ENCODE measurements around the gene SORCS2. TPM values are rescaled to one million over a fixed set of nuclear protein-coding genes. Genes with fewer than 3 reads are reported as not detected.

Gene SORCS2
- total RNA-seq, 1 donor from 2014 or later = 29.5 TPM

DNA sequence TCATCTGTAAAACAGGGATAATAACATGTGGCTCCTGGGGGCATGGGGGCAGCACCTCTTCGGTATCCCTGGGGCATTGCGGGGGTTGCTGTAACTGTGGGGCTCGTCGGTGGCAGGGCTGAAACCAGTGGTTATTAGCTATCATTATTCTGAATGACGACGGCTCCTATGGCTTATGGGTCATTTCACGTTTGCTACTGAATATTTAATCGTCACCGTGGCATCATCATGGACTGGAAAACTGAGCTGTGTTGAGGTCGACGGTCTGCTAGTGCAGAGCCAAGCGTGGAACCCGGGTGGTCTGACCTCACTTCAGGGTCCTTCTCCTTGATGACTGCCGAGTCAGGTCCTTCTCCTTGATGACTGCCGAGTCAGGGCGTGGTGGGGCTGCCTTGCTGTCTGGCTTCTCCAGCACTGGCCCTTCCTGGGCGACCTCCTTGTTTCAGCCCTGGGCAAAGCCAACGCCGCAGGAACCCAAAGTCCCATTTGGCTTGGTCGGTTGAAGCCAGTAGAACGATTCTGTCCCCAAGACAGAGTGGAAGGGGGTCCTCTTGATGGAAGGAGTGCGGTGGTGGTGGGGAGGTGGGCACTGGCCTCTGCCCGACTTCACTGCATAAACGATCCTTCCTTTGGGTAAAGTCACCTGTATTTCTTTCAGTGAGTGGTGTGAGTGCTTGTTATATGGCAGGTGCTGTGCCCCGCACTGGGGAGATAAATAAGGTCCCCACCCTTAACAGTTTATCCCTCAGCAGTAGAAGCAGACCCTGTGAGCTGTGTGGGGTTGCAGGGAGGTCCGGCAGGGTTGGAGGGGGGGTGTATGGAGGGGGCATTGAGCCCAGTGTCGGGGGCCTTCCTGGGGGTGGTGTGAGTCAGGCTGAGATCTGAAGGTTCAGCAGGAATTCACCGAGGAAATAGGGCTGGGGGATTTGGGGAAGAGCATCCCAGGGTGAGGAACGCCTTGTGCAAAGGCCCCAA lies 201.6 kb downstream of the SORCS2 start:
- Mint-ChIP-seq H3K27ac (ENCODE audit: unreplicated experiment) (peak overlapping the region; percentile 21), H3K27me3 (ENCODE audit: unreplicated experiment) (peaks cover 19% of the 10 kb centered on the region), H3K36me3 (ENCODE audit: unreplicated experiment) (no peaks in the 10 kb centered on the region), H3K9me3 (ENCODE audit: unreplicated experiment) (peaks cover 5% of the 10 kb centered on the region), H3K4me1 (ENCODE audit: low read depth, unreplicated experiment) (peaks cover 46% of the 10 kb centered on the region), H3K4me3 (ENCODE audit: unreplicated experiment) (peak overlapping the region; percentile 64)
- no peak for DNase-seq
- TF ChIP-seq CTCF (IDR thresholded peaks at IDR 0.05; ENCODE audit: partially characterized antibody, unreplicated experiment) = no peak

DNA sequence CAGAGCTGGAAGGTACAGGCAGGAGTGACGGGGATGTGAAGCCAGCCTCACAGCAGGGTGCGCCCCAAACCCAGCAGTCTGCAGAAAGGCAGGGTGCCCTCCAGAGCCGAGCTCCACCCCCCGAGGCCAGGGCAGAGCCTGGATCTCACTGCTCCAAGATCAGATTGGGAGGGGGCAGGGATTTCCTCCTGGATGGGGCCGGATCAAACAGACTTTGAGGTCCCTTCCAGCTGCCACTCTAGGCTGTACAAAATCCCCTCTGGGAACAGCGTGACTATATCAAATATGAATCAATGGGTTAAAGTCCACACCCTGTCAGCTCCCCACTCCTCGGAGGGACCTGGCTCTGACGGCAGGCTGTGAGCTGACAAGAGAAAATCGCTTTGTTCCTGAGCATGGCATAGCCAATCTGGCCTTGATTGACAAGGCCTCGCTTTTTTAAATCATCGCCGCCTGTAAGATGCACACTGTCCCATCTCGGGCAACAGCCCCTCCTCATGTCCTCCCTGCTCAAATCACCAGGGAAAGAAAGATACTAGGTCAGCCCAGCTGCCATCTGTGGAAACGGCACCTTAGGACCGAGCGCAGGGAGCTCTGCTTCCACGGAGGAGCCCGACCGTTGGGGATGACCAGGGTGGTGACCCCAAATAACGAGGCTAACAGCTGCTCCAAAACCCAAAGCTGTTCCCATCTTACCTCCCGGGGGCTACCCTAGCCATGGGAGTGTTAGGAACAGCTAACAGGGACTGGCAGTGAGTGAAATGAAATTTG lies 202.5 kb downstream of the SORCS2 start:
- H3K4me1 Mint-ChIP-seq (ENCODE audit: low read depth, unreplicated experiment) = peaks cover 49% of the 10 kb centered on the region
- no peak for TF ChIP-seq CTCF (IDR thresholded peaks at IDR 0.05; ENCODE audit: partially characterized antibody, unreplicated experiment)

DNA sequence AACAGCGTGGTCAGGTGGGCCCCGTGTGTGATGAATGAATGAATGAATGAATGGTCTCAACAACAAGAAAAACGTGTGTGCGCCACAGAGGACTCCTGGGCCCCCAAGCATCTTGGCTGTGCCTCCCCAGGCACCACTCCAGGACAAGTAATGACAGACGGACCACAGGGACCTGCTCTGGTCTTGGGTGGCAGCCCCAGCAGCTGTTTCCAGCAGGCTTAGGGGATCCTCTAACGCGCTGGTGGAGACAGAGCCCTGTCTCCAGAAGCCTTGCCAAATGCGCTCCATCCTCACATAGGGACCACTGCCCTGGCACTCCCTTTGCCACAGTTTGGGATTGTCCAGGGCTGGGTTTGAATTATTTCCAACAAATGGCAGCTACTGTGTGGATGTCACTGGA lies 203.3 kb downstream of the SORCS2 start:
- peak overlapping the region; percentile 8 for H3K27ac Mint-ChIP-seq (ENCODE audit: unreplicated experiment)
- DNase-seq = no peak
- H3K9me3 Mint-ChIP-seq (ENCODE audit: unreplicated experiment) = peaks cover 6% of the 10 kb centered on the region
- peaks cover 15% of the 10 kb centered on the region for H3K27me3 Mint-ChIP-seq (ENCODE audit: unreplicated experiment)
- TF ChIP-seq CTCF (IDR thresholded peaks at IDR 0.05; ENCODE audit: partially characterized antibody, unreplicated experiment) = no peak
- peaks cover 48% of the 10 kb centered on the region for H3K4me1 Mint-ChIP-seq (ENCODE audit: low read depth, unreplicated experiment)
- H3K4me3 Mint-ChIP-seq (ENCODE audit: unreplicated experiment) = no peak overlapping the region
- H3K36me3 Mint-ChIP-seq (ENCODE audit: unreplicated experiment) = peaks cover 5% of the 10 kb centered on the region

More for the DNA sequence above, 202.5 kb downstream of the SORCS2 start:
- peak overlapping the region; percentile 55 for H3K4me3 Mint-ChIP-seq (ENCODE audit: unreplicated experiment)
- H3K36me3 Mint-ChIP-seq (ENCODE audit: unreplicated experiment) = no peaks in the 10 kb centered on the region
- H3K27me3 Mint-ChIP-seq (ENCODE audit: unreplicated experiment) = peaks cover 16% of the 10 kb centered on the region
- DNase-seq = no peak
- H3K9me3 Mint-ChIP-seq (ENCODE audit: unreplicated experiment) = peaks cover 5% of the 10 kb centered on the region
- H3K27ac Mint-ChIP-seq (ENCODE audit: unreplicated experiment) = peak overlapping the region; percentile 68

- no peak for TF ChIP-seq CTCF (IDR thresholded peaks at IDR 0.05; ENCODE audit: partially characterized antibody, unreplicated experiment)
- H3K27me3 Mint-ChIP-seq (ENCODE audit: unreplicated experiment) = peaks cover 14% of the 10 kb centered on the region
- H3K4me1 Mint-ChIP-seq (ENCODE audit: low read depth, unreplicated experiment) = peaks cover 48% of the 10 kb centered on the region
- H3K9me3 Mint-ChIP-seq (ENCODE audit: unreplicated experiment) = peaks cover 10% of the 10 kb centered on the region
- no peak overlapping the region for H3K27ac Mint-ChIP-seq (ENCODE audit: unreplicated experiment)
- no peak for DNase-seq
- H3K4me3 Mint-ChIP-seq (ENCODE audit: unreplicated experiment) = no peak overlapping the region
- peaks cover 11% of the 10 kb centered on the region for H3K36me3 Mint-ChIP-seq (ENCODE audit: unreplicated experiment)
Measured at GRCh38 chr4:7396186-7396910, 204.0 kb downstream of the SORCS2 start.
